OCI-LY1 (cell line): Measurements from ENCODE around the gene PIM3.

Source experiments
- CTCF ChIP-seq: fragments of 200-600 bp; sonication (generic), shearing (Covaris generic); IDR thresholded peaks from 2 replicates; pipeline ENCODE4 v1.5.1; 2017; ENCODE audit warnings: mild to moderate bottlenecking, antibody characterized with exemption, low read length, moderate library complexity, mixed read lengths
- EZH2 ChIP-seq: fragments of 200-600 bp; sonication (generic), shearing (Covaris generic); IDR thresholded peaks from 2 replicates; pipeline ENCODE4 v1.8.0; 2017; ENCODE audit warnings: borderline replicate concordance, mixed run types, mild to moderate bottlenecking, antibody characterized with exemption, low read length, moderate library complexity, mixed read lengths

GRCh38 chr22:49956418-49956770 lies 4.2 kb upstream of the PIM3 start:
- TF ChIP-seq CTCF (no peak), EZH2 (no peak)
